Measurements from ENCODE around the gene ADAM17. TPM values are rescaled to one million over a fixed set of nuclear protein-coding genes. Genes with fewer than 3 reads are reported as not detected.
A peak's percentile ranks its signal among the peaks of the same experiment; 100 is the strongest.

ADAM17 gene
- total and polyA plus RNA-seq, 10 of the 15 experiments (the other 5 are each of a cell fraction or from before 2014, with no cell fraction given): 2.3 to 18.5 (median 13.4) TPM

- ChIA-PET CTCF (interaction anchor here (1.0 to 1.6 kb wide), 3 partner anchors 11 to 136 kb away, joined by 3 to 4 read pairs (median 3); partner anchors contain the start of gene ITGB1BP1), SMC1A (ENCODE audit: uncharacterized antibody, unreplicated experiment) (interaction anchor here (0.6 to 1.7 kb wide), 10 partner anchors 10 to 241 kb away, joined by 3 to 6 read pairs (median 3); no protein-coding TSS in a partner anchor), RAD21 (ENCODE audit: unreplicated experiment) (interaction anchor here (0.9 to 1.0 kb wide), 2 partner anchors 67 to 85 kb away, joined by 3 read pairs; no protein-coding TSS in a partner anchor), POLR2A (interaction anchor here (0.9 to 1.6 kb wide), 2 partner anchors 11 to 27 kb away, joined by 3 to 4 read pairs; no protein-coding TSS in a partner anchor)
- H2AFZ ChIP-seq (ENCODE audit: control insufficient read depth, low read depth, low read length): no peak overlapping the region
- H3K9ac ChIP-seq (ENCODE audit: control insufficient read depth, insufficient read depth, low read length): no peak overlapping the region
- H3K27ac ChIP-seq (ENCODE audit: control insufficient read depth, insufficient read depth): no peak overlapping the region
- in situ Hi-C loops (cut with MboI): no loop called here
- H3K27me3 ChIP-seq (replicated peaks in 1 of 2; ENCODE audit: control insufficient read depth in 2 of 2, insufficient read depth in 2 of 2, low read length in 1 of 2): no peaks in the 10 kb centered on the region
- DNase-seq (ENCODE audit: low read depth, low spot score) (no peak), ATAC-seq (peak; percentile 8; the same call in 1 of the 3 replicates), FAIRE-seq (no peak)
- H3K4me1 ChIP-seq (ENCODE audit: control insufficient read depth, insufficient read depth, low read length): no peaks in the 10 kb centered on the region; the same call in 1 of the 2 replicates
- TF ChIP-seq, protein P1, sequence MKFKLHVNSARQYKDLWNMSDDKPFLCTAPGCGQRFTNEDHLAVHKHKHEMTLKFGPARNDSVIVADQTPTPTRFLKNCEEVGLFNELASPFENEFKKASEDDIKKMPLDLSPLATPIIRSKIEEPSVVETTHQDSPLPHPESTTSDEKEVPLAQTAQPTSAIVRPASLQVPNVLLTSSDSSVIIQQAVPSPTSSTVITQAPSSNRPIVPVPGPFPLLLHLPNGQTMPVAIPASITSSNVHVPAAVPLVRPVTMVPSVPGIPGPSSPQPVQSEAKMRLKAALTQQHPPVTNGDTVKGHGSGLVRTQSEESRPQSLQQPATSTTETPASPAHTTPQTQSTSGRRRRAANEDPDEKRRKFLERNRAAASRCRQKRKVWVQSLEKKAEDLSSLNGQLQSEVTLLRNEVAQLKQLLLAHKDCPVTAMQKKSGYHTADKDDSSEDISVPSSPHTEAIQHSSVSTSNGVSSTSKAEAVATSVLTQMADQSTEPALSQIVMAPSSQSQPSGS (IDR thresholded peaks at IDR 0.05; ENCODE audit: low read length): 0 out of 2 replicates have a peak, but pooled peaks have one; percentile 24
- TF ChIP-seq CREB1 (IDR thresholded peaks at IDR 0.05; ENCODE audit: low read depth): 0 out of 2 replicates have a peak, but pooled peaks have one; percentile 39
- TF ChIP-seq SPI1 (IDR thresholded peaks at IDR 0.05; ENCODE audit: borderline replicate concordance, insufficient read depth, low read depth, low read length): peak; percentile 63; the same call in 1 of the 2 replicates
- TF ChIP-seq POLR2AphosphoS5 (IDR thresholded peaks at IDR 0.05; ENCODE audit: low read length): no peak
- TF ChIP-seq RB1 (IDR thresholded peaks at IDR 0.05; ENCODE audit: borderline replicate concordance): no peak
- peak; percentile 70 for TF ChIP-seq RUNX3 (IDR thresholded peaks at IDR 0.05; ENCODE audit: low read length)
- TF ChIP-seq NR2C1 (IDR thresholded peaks at IDR 0.05): no peak
- TF ChIP-seq YY1 (IDR thresholded peaks at IDR 0.05; ENCODE audit: low read depth, low read length): peak; percentile 90
- peak in 1 of 2 experiments; percentile 18; a peak in 1 of 4 replicates for TF ChIP-seq BHLHE40 (IDR thresholded peaks at IDR 0.05; ENCODE audit: borderline replicate concordance in 1 of 2, low read depth in 2 of 2, low read length in 1 of 2)
- TF ChIP-seq JUND (IDR thresholded peaks at IDR 0.05; ENCODE audit: low read depth, low read length): no peak
- TF ChIP-seq CBX5 (IDR thresholded peaks at IDR 0.05; ENCODE audit: low read depth): no peak
- TF ChIP-seq CUX1 (IDR thresholded peaks at IDR 0.05; ENCODE audit: insufficient replicate concordance, low read depth, low read length): no peak
- peak; percentile 71 for TF ChIP-seq ATF7 (IDR thresholded peaks at IDR 0.05; ENCODE audit: low read depth)
- no peak overlapping the region for H3K4me3 ChIP-seq
- H3K36me3 ChIP-seq (ENCODE audit: control insufficient read depth in 2 of 2, insufficient read depth in 2 of 2, low read length in 1 of 2): no peaks in the 10 kb centered on the region
- no TSS peak for BruUV-seq (replicated peaks)
- H3K79me2 ChIP-seq (ENCODE audit: control insufficient read depth, insufficient read depth, low read length): peaks cover 30% of the 10 kb centered on the region
- H3K4me2 ChIP-seq (ENCODE audit: control insufficient read depth, insufficient read depth): no peak overlapping the region
- no peaks in the 10 kb centered on the region for H3K9me3 ChIP-seq (replicated peaks; ENCODE audit: control insufficient read depth, insufficient read depth, low read length)
- intact Hi-C loops (cut with micrococcal nuclease; ENCODE audit: unreplicated experiment): loop anchor here (5.0 kb wide), 3 partner anchors 68 to 137 kb away; partner anchors contain the start of genes CPSF3 and ITGB1BP1
- no peaks in the 10 kb centered on the region for H4K20me1 ChIP-seq (ENCODE audit: control insufficient read depth, insufficient read depth)
- 94% methylated on average over 1 of the region's 1 CpG for WGBS (ENCODE audit: insufficient coverage, insufficient replicate concordance, low lambda C conversion rate, missing lambda C conversion rate)
Measured at GRCh38 chr2:9558948-9559381, 3.3 kb upstream of the ADAM17 start.

All from GM12878 (cell line).